ENCODE results near the gene EFS.

The EFS gene

GRCh38 chr14:23378612-23379220 is 13.7 kb upstream of the EFS start:
- no peak overlapping the region for H3K4me3 ChIP-seq (ENCODE audit: low read length)
- no peak for TF ChIP-seq CTCF (conservative IDR thresholded peaks at IDR 0.05; ENCODE audit: low read depth, low read length)
- no peak for DNase-seq (ENCODE audit: low read depth)

DNA sequence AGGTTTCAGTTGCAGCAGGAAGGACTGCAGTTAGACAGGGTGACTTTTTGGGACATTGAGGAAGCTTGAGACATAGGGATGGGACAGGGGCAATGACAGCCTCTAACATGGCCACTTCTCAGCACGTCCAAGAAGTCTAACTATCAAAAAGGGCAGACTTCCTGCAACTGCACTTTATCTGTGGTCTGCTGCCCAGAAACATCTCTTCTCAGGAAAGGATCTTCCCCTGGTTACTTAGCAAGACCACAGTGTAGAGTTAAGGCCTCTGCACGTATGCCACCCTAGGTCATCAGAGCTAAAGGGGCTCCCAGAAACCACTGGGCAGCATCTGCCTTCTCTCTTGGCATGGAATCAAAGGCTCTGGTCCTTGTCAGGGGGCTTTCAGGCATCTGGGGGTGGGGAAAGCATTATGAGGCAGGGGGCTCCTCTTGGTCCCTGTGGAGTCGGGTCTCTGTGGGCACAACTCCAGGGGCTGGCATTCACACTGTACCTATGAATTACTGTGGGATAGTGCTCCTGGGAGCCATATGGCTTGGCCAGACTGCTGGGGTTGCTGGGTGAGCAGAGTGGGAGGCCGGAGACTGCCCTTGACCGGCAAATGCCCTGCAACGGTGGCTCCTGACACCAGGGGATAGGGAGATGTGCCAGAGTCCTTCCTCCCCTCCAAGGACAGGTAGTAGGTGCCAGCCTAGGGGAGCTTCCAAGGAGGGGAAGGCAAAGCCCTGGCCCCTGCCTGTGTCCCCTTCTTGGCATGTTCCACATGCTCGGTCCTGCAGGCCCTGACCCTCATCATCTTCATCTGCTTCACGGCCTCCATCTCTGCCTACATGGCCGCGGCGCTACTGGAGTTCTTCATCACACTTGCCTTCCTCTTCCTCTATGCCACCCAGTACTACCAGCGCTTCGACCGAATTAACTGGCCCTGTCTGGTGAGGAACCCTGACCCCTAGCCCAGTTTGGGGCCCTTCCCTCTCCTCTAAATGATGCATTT is 12.9 kb upstream of the EFS start:
- H3K4me3 ChIP-seq (ENCODE audit: low read length) = no peak overlapping the region
- TF ChIP-seq CTCF (conservative IDR thresholded peaks at IDR 0.05; ENCODE audit: low read depth, low read length) = no peak
- no peak for DNase-seq (ENCODE audit: low read depth)

DNA sequence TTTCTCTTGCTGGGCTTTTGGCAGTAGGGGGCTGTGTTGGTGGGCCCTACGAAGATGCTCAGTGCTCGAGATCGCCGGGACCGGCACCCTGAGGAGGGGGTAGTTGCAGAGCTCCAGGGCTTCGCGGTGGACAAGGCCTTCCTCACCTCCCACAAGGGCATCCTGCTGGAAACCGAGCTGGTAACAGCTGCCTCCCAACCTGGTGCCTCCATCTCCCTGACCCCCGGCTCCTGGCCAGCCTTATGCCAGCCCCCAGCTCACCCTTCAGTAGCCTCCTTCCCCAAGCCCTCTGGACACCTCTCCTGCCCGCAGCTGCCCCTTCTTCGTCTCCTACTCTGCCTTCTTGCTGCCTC is 12.2 kb upstream of the EFS start:
- no peak for DNase-seq (ENCODE audit: low read depth)
- H3K4me3 ChIP-seq (ENCODE audit: low read length) = no peak overlapping the region

DNA sequence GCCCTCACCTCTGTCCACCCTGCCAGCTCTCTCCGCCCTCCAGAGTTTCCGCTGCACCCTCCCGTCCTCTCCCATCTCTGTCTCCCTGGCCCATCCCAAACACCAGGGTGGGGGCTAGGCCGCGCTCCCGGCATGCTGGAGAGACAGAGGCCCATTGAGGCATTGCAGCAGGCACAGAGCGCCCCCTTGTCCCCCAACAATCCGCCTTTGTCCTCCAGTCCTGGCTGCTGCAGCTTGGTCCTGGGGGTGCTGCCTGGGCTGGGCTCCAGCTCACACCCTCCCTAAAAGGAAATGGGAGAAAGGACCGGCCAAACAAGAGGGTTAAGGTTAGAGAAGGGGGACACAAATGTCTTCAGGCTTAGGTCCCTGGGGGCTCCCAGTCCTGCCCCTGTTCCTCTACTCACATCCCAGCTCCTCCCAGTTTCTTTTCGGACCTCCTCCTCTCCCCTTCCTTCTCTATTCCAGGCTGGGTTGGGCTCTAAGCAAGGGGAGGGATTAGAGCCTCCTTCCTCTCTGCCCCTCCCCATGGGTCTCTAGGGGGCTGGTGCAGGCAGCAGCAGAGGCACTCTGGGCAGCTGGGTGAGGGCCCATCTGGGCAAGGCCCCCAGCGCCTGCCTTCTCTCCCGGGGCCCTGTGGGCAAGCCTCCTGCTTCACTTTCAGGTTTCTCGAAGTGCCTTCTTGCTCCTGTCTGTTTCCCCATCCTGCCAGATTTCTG is 11.7 kb upstream of the EFS start, which contains the start of gene CMTM5:
TSS of gene CMTM5 (plus strand) at position 565 of the 716 bp plus-strand sequence. CDS start 206 bp downstream, outside the sequence.
- H3K4me3 ChIP-seq (ENCODE audit: low read length) = no peak within 1 kb of the TSS
- TF ChIP-seq CTCF (conservative IDR thresholded peaks at IDR 0.05; ENCODE audit: low read depth, low read length) = no peak
- no peak for DNase-seq (ENCODE audit: low read depth)

More for the DNA sequence above, 12.2 kb upstream of the EFS start:
- TF ChIP-seq CTCF (conservative IDR thresholded peaks at IDR 0.05; ENCODE audit: low read depth, low read length) = no peak

DNA sequence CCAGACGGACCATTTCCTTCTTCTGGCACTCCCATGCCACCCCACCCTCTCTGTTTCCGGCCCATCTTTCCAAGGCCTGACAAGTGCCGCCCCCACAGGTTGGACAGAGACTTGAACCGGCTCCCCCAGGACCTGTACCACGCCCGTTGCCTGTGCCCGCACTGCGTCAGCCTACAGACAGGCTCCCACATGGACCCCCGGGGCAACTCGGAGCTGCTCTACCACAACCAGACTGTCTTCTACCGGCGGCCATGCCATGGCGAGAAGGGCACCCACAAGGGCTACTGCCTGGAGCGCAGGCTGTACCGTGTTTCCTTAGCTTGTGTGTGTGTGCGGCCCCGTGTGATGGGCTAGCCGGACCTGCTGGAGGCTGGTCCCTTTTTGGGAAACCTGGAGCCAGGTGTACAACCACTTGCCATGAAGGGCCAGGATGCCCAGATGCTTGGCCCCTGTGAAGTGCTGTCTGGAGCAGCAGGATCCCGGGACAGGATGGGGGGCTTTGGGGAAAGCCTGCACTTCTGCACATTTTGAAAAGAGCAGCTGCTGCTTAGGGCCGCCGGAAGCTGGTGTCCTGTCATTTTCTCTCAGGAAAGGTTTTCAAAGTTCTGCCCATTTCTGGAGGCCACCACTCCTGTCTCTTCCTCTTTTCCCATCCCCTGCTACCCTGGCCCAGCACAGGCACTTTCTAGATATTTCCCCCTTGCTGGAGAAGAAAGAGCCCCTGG is 10.7 kb upstream of the EFS start:
- no peak for TF ChIP-seq CTCF (conservative IDR thresholded peaks at IDR 0.05; ENCODE audit: low read depth, low read length)
- no peak for DNase-seq (ENCODE audit: low read depth)
- H3K4me3 ChIP-seq (ENCODE audit: low read length) = no peak overlapping the region

DNA sequence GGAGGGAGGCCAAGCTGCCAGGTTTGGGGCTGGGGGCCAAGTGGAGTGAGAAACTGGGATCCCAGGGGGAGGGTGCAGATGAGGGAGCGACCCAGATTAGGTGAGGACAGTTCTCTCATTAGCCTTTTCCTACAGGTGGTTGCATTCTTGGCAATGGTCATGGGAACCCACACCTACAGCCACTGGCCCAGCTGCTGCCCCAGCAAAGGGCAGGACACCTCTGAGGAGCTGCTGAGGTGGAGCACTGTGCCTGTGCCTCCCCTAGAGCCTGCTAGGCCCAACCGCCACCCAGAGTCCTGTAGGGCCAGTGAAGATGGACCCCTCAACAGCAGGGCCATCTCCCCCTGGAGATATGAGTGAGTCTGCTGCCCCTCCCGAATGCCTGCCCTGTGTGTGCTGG is 8.1 kb upstream of the EFS start:
- no peak for TF ChIP-seq CTCF (conservative IDR thresholded peaks at IDR 0.05; ENCODE audit: low read depth, low read length)
- DNase-seq (ENCODE audit: low read depth) = no peak
- no peak overlapping the region for H3K4me3 ChIP-seq (ENCODE audit: low read length)

Measured in retinal pigment epithelial cell (primary cell).